Chondrocyte (in vitro differentiated cells): ENCODE results near the gene NEGR1. TPM values are rescaled to one million over a fixed set of nuclear protein-coding genes. Genes with fewer than 3 reads are reported as not detected.

Experiments
- DNase-seq: peaks from one replicate; pipeline ENCODE4 v3.0.0; 2021; ENCODE audit warnings: mixed read lengths, low spot score
- H3K27ac Mint-ChIP-seq: one replicate; pipeline ENCODE4 v1.8.0; 2021; ENCODE audit warnings: mild to moderate bottlenecking, moderate library complexity, mixed read lengths; ENCODE audit not compliant: unreplicated experiment
- H3K27me3 Mint-ChIP-seq: 2 replicates; pipeline ENCODE4 v1.8.0; 2021; ENCODE audit warnings: low read depth, mixed read lengths
- H3K36me3 Mint-ChIP-seq: 2 replicates; pipeline ENCODE4 v1.8.0; 2021; ENCODE audit warnings: low read depth, mixed read lengths
- H3K4me1 Mint-ChIP-seq: 2 replicates; pipeline ENCODE4 v1.8.0; 2021; ENCODE audit warnings: low read depth, mild to moderate bottlenecking, mixed read lengths
- H3K4me3 Mint-ChIP-seq: one replicate; pipeline ENCODE4 v1.8.0; 2021; ENCODE audit warnings: mild to moderate bottlenecking, moderate library complexity, mixed read lengths; ENCODE audit not compliant: unreplicated experiment
- H3K9me3 Mint-ChIP-seq: 2 replicates; pipeline ENCODE4 v1.8.0; 2021; ENCODE audit warnings: low read depth, mixed read lengths
- CTCF ChIP-seq: fragments of 200-600 bp; sonication (generic); IDR thresholded peaks from 2 replicates; pipeline ENCODE4 v1.5.0; 2021; ENCODE audit warnings: antibody characterized with exemption, mild to moderate bottlenecking, moderate library complexity
- total RNA-seq: library from RNA; stranded (reverse); gene quantifications from 3 replicates; pipeline ENCODE4 v1.2.1, GENCODE V29; 2021

The NEGR1 gene
- total RNA-seq, 1 donor from 2014 or later: 7.7 TPM

- Mint-ChIP-seq H3K27ac (no peak overlapping the region), H3K9me3 (peaks cover 11% of the 10 kb centered on the region), H3K27me3 (no peaks in the 10 kb centered on the region), H3K4me1 (peaks cover 5% of the 10 kb centered on the region), H3K4me3 (no peak overlapping the region), H3K36me3 (peaks cover 3% of the 10 kb centered on the region)
- no peak for DNase-seq
- TF ChIP-seq CTCF: no peak
Measured at GRCh38 chr1:72197786-72198185, 84.6 kb downstream of the NEGR1 start.

DNA sequence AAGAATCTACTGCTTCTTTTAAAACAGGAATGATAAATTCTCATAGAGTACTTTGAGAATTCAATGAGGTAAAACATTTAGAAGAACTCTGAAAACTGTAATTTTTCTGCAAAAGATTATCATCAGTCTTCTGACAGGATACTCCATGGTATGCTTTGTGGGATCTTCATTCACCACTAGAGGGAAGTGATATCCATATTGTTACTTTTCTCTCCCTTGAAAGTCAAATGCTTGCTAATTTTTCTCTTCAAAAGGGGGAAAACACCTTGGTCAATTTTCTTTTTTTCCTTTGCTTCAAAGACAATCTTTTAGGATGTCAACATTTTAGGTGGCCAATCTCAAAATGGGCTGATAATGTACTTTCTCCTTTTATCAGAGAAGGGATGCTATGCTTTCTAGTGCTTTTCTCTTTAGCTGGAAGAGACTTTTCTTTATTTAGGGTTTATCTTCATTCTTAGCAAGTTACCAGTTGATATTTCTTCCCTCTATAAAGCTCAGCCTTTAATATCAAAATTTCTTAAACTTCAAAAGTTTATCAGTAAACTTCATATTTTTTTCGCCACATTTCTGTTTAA is 95.5 kb downstream of the NEGR1 start:
- Mint-ChIP-seq H3K36me3 (no peaks in the 10 kb centered on the region), H3K9me3 (no peaks in the 10 kb centered on the region), H3K27me3 (no peaks in the 10 kb centered on the region), H3K27ac (no peak overlapping the region), H3K4me1 (peaks cover 12% of the 10 kb centered on the region), H3K4me3 (no peak overlapping the region)
- no peak for DNase-seq
- peak; percentile 86 for TF ChIP-seq CTCF

GRCh38 chr1:72184099-72184701 is 98.1 kb downstream of the NEGR1 start:
- peaks cover 12% of the 10 kb centered on the region for H3K4me1 Mint-ChIP-seq
- DNase-seq: no peak
- H3K27ac Mint-ChIP-seq: no peak overlapping the region
- no peak for TF ChIP-seq CTCF
- H3K9me3 Mint-ChIP-seq: no peaks in the 10 kb centered on the region
- H3K27me3 Mint-ChIP-seq: no peaks in the 10 kb centered on the region
- H3K36me3 Mint-ChIP-seq: no peaks in the 10 kb centered on the region
- no peak overlapping the region for H3K4me3 Mint-ChIP-seq

GRCh38 chr1:72182859-72183258 is 99.5 kb downstream of the NEGR1 start:
- no peak for DNase-seq
- Mint-ChIP-seq H3K4me1 (peaks cover 21% of the 10 kb centered on the region), H3K27ac (no peak overlapping the region), H3K36me3 (no peaks in the 10 kb centered on the region), H3K4me3 (no peak overlapping the region), H3K9me3 (no peaks in the 10 kb centered on the region), H3K27me3 (no peaks in the 10 kb centered on the region)
- TF ChIP-seq CTCF: no peak

DNA sequence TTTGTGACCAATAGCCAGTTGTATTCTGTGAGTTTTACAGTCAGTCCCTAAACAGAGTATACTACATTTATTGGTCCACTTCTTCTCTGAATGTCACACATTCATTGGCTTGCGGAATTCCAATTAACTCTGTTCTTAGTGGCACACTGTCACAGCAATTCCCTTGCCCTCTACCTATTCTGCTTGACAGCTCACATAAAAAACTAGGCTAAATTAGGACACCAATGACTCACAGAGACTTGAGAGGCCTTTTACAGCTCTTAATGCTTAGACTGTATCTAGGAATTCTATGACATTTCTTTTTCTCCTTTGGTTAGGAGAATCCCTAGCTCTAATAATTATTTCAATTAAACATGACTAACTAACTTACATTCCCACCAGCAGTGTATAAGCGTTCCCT is 104.1 kb downstream of the NEGR1 start:
- Mint-ChIP-seq H3K36me3 (no peaks in the 10 kb centered on the region), H3K4me1 (peaks cover 13% of the 10 kb centered on the region)
- TF ChIP-seq CTCF: no peak

More for the DNA sequence above, 104.1 kb downstream of the NEGR1 start:
- Mint-ChIP-seq H3K9me3 (no peaks in the 10 kb centered on the region), H3K27ac (no peak overlapping the region), H3K27me3 (no peaks in the 10 kb centered on the region), H3K4me3 (no peak overlapping the region)
- DNase-seq: no peak
